Vagina (tissue), 2 donors: Measurements from ENCODE around the gene ZP2.
"Not testable (repeated sequence)": the region's sequence is repeated elsewhere in the genome, so short reads cannot be mapped to it uniquely, and the experiment has no call there.

Experiments
- POLR2A ChIP-seq, 2 donors: fragments of 450-650 bp; IDR thresholded peaks; one replicate each; pipeline ENCODE4 v1.6.1; 2017; ENCODE audit warnings: antibody characterized with exemption in 2 of 2, mild to moderate bottlenecking in 2 of 2, moderate library complexity in 2 of 2
- TF ChIP-seq, protein P1 (sequence below), 3 experiments: fragments of 450-650 bp in 2 of 3; fragments of 200-600 bp in 1 of 3; sonication (generic) in 1 of 3; IDR thresholded peaks; one replicate each; pipeline ENCODE4 v1.5.1; 2017 to 2019; ENCODE audit warnings: antibody characterized with exemption in 3 of 3, mild to moderate bottlenecking in 2 of 3, moderate library complexity in 2 of 3

DNA sequence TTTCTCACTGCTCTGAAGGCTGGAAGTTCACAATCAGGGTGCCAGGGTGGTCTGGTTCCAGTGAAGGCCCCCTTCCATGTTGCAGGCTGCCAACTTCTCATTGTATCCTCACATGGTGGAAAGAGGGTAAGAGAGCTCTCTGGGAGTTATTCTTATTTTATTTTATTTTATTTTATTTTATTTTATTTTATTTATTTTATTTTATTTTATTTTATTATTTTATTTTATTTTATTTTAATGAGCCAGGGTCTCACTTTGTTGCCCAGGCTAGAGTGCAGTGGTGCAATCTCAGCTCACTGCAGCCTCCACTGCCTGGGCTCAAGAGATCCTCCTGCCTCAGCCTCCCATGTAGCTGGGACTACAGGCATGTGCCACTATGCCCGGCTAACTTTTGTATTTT is 55.4 kb downstream of the ZP2 start:
- TF ChIP-seq, protein P1, sequence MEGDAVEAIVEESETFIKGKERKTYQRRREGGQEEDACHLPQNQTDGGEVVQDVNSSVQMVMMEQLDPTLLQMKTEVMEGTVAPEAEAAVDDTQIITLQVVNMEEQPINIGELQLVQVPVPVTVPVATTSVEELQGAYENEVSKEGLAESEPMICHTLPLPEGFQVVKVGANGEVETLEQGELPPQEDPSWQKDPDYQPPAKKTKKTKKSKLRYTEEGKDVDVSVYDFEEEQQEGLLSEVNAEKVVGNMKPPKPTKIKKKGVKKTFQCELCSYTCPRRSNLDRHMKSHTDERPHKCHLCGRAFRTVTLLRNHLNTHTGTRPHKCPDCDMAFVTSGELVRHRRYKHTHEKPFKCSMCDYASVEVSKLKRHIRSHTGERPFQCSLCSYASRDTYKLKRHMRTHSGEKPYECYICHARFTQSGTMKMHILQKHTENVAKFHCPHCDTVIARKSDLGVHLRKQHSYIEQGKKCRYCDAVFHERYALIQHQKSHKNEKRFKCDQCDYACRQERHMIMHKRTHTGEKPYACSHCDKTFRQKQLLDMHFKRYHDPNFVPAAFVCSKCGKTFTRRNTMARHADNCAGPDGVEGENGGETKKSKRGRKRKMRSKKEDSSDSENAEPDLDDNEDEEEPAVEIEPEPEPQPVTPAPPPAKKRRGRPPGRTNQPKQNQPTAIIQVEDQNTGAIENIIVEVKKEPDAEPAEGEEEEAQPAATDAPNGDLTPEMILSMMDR (IDR thresholded peaks at IDR 0.05): not testable (repeated sequence)
- TF ChIP-seq POLR2A (IDR thresholded peaks at IDR 0.05): not testable (repeated sequence)
